NOMO-1 treated with DMSO at 0.1 percent for 48 hours (cell line): ENCODE results near the gene CRYGN.

Experiments used
- DNase-seq: peaks from one replicate; lab custom pipeline; 2025; ENCODE audit not compliant: unreplicated experiment; lab: John Stamatoyannopoulos, UW

The CRYGN gene

GRCh38 chr7:151440799-151441445, 981 bp upstream of the CRYGN start:
- no peak for DNase-seq

DNA sequence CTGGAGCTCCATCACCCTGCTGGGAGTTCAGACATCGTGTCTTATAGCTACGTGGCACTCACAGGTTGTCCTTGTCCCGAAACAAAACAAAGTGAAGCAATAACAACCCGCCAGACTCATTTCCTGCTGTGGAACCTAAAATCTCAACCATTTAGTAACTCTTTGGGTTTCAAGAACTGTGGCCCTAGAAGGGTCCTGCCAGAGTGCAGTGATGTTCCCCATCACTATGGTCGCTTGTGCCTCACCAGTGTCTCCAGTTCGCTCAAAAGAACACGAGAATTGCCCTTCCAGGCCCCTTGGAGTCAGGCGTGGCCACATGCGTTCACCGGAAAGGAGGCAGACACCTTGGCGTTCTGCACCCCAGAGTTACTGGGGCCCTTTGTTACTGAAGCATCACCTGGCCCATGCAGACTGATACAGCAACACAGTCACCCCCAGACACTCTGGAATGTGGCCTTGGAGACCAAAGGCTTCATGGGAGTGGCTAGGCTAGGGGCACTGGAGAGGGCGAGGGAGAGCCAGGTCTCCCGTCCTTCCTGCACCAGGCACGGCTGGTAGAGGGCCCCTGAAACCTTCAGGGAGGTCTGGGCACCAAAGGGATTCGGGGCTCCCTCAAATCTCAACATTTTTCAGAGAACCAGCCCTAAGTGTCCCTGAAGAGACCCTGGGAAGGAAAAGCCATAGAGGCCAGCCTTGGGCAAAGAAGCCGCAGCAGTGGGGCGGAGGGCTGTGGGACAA, 908 bp downstream of the CRYGN start:
- no peak for DNase-seq

DNA sequence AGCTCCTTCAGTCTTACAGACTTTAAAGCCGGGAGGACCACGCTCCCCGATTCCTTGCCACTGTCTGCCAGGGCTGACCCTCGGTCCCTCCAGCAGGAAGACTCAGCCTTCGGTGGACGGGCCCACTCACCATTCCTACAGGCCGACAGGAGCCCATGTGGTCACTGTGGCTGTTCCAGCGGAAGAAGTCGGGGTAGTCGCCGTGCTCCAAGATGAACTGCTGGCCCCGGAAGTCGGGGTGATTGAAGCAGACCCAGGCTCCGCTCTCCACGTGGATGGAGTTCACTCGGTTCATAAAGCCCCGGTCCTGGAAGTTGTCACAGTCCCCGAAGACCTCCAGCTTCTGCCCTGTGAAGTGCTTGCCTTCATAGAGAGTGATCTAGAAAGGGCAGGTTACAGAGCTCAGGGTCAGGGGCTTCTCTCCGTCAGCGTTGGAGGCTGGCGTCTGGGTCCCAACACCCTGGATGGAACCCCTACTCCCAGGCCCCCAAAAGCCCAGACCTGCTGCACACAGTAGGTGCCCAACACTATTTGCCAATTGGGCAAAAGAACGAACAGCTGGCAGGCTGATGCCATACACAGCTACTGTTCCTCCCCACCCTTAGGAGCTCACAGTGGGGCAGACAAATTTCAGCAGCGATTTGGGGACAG, 1.9 kb downstream of the CRYGN start:
- DNase-seq = no peak

GRCh38 chr7:151437159-151437553, 2.8 kb downstream of the CRYGN start:
- DNase-seq = no peak

- no peak for DNase-seq
Measured at GRCh38 chr7:151436446-151437158, 3.3 kb downstream of the CRYGN start.

DNA sequence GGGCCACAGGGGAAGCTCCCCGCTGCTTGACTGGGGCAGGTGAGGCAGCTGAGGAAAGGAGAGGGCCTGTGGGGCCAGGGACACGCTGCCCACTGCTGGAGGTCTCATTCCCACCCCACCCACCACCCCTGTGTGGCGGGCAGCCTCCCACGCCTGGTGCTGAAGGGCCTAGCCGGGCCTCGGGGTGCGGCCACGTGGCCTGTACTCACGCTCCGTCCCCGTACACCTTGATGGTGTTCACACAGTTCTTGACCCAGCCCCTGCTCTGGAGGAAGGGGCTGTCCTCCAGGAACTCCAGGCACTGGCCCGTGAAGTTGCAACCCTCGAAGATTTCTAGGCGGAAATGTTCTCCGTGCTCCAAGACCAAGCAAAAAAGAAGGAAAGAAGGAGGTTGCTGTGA, 4.0 kb downstream of the CRYGN start:
- DNase-seq = no peak

DNA sequence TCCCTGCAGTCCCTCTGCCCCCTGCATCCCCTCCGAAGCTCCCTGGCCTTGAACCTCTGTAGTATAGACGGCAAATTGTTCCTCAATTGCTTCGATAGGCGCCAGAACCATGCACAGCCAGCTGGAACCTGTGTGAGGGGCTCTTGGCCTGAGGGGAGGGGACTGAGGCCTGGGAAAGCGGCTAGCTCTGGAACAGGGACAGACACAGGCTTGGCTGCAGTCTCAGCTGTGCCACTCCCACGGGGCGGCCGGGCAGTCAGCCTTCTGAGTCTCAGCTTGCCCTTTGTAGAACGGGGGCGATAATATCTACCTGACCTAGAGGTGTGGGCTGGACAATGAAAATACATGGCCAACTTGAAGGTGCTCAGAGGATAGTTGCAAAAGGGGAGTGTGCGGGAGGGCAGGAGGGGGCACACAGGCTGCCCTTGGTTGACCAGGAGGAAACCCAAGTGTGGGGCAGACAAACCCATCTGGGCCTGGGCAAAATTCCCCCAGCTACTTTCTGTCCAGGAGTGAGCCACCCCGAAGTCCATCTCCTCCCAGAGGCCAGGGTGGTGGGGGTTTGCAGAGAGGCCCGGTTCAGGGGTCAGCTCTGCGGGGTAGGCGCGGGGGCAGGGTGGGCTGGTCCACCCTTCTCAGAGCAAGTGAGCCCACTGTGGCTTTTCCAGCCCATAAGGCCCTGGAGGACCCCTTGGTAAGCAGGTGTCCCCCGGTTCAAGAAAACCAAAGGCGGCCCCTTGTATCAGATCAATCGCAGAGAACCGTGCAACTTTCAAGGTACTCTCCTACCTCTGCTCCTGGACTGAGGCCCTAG, 4.6 kb downstream of the CRYGN start:
- no peak for DNase-seq

DNA sequence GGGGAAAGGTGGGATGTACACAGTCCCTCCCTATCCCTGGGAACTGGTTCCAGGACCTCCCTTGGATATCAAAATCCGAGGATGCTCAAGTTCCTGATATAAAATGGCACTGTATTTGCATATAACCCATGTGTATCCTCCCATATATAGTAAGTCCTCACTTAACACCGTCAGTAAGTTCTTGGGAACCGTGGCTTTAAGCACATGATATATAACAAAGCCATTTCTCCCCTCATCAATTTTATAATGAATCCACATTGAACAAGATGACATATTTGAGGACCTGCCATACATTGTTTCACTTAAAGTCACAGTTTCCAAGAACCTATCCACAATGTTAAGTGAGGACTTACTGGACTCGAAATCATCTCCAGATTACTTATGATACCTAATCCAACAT, 5.4 kb downstream of the CRYGN start:
- no peak for DNase-seq

- DNase-seq = no peak
Measured at GRCh38 chr7:151433721-151434400, 6.1 kb downstream of the CRYGN start.

DNA sequence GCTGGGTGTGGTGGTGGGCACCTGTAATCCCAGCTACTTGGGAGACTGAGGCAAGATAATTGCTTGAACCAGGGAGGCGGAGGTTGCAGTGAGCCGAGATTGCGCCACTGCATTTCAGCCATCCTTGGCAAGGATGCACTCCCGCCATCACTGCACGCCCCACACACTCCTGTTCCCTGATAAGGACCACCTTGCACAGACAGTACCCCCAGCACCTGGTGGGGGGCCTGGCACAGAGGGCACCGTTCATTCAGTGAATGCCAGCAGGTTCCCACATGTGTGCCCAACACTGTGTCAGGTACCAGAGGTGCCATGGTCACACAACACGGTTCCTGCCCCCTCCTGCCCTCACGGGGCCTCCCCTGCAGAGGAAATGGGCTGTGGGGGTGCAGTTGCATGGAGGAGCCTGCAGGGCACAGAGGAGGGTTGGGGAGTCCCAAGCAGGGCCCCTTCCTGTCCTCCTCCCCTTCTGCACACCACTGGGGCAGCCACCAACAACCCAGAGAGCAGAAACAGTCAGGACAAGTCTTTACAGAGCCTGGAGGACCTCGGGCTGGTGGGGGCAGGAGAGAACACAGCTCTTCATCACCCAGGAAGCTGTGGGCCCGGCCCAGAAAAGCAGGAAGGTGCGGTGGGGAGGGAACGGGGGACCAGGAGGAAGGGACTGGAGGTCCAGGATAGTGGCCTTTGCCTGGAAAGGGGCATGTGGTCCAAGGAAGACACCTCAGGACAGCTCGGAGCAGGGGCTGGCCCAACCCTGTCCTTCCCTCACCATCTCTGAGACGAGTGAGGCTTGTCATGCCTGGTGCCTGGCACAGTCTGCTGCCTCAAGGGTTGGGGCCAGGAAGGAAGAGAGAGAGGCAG, 7.1 kb downstream of the CRYGN start:
- peak; percentile 5 for DNase-seq

- DNase-seq = no peak
Measured at GRCh38 chr7:151431768-151432311, 8.1 kb downstream of the CRYGN start.

DNA sequence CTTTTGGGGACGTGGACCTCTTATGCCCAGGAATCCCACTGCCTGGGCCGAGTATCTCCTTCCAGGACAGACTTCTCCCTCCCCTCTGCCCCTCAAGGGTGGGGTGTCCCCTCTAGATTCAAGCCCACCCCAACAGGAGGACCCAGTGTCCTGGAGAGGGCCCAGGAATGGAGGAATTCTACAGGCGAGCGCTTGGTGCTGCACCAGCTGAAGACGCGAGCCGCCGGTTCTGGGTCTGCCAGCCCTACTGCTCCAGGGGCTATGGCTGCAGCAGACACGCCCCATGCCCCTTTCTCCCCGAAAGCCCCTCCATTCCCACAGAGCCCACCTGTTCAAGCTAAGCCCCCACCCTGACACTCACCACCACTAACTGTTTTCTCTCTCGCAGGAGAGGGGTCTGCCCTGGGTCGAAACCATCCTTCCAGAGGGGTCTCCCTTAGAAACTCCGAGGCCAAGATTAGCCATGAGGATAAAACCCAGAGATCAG, 8.6 kb downstream of the CRYGN start:
- no peak for DNase-seq

DNA sequence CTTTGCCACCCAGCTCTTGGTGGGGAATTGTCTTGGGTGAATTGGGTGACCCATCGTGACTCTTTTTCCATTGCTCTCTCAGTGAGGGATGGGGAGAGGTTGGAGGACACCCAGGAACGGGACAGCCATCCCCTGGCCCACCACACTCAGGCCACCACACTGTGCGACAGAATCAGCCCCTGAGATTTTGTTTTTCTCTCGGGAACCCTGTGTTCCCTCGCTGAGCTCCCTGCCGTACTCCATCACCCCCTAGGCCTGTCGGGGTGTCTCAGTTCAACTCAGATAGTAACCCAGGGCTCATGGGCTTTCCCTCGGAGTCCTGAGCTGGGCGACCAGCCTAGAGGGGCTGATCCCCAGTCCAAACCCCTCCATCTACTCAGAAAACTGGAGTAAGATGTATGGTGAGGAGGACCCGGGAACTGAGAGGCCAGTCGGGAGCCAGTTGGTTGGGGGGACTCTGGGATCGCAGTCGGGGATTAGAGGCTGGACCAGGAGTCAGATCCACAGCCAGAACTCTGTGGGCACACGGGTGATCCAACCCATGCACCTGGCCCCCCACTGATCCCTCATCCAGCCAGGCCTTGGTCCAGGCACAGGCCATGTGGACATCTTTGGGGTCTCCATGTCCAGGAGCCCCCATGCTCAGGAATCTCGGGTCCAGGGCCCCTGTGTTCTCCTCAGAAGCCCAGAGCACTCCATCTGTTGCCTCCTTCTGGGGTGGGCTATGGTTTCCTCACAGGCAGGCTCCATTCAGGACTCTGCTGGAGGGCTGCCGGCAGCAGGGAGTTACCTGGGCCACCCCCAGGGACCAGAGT, 9.3 kb downstream of the CRYGN start:
- no peak for DNase-seq

GRCh38 chr7:151429560-151430331, 10.2 kb downstream of the CRYGN start:
- no peak for DNase-seq

DNA sequence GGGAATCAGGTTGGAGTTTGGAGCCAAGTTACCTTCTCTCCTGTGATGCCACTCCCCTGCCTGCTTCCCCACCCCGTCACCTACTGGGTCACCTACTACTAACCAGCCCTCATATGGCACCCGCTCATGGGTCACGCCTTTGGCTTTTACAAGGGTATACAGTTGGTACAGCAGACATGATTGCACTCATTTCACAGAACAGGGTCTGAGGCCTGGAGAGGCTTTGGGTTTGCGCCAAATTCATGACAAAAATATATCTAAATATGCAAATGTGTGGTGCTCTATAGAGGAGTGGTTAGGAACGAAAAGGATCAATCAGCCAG, 10.7 kb downstream of the CRYGN start:
- no peak for DNase-seq

GRCh38 chr7:151428378-151429236, 11.3 kb downstream of the CRYGN start:
- DNase-seq = no peak
